Ramos (cell line): ENCODE results near the gene BAMBI.

Experiments used
- in situ Hi-C: fragments of 300-500 bp; cut with MboI; formaldehyde crosslinking; loops from one replicate; pipeline ENCODE4 v1.14.3; 2022; ENCODE audit warnings: low sequenced_read_pairs; ENCODE audit not compliant: unreplicated experiment

The BAMBI gene

GRCh38 chr10:28669227-28670173 is 7.8 kb upstream of the BAMBI start:
- in situ Hi-C loops = loop anchor here (10.0 kb wide), 1 partner anchor 315 kb away; no protein-coding TSS in a partner anchor

GRCh38 chr10:28674782-28675181 is 2.5 kb upstream of the BAMBI start:
- in situ Hi-C loops = no loop called here

- in situ Hi-C loops = no loop called here
These were observed 874 bp upstream of the BAMBI start for GRCh38 chr10:28676326-28676967.

- in situ Hi-C loops = no loop called here
These were observed 766 bp downstream of the BAMBI start for GRCh38 chr10:28677888-28678686.

GRCh38 chr10:28678687-28679457 is 1.6 kb downstream of the BAMBI start:
- in situ Hi-C loops = no loop called here

GRCh38 chr10:28679581-28680357 is 2.4 kb downstream of the BAMBI start:
- in situ Hi-C loops = no loop called here

GRCh38 chr10:28680358-28680752 is 3.0 kb downstream of the BAMBI start:
- in situ Hi-C loops = no loop called here

GRCh38 chr10:28681291-28681763 is 4.0 kb downstream of the BAMBI start:
- in situ Hi-C loops = no loop called here

- in situ Hi-C loops = no loop called here
These were observed 4.8 kb downstream of the BAMBI start for GRCh38 chr10:28681928-28682750.

GRCh38 chr10:28684157-28684985 is 7.0 kb downstream of the BAMBI start:
- in situ Hi-C loops = no loop called here

GRCh38 chr10:28684986-28685580 is 7.8 kb downstream of the BAMBI start:
- in situ Hi-C loops = no loop called here

- in situ Hi-C loops = no loop called here
These were observed 8.4 kb downstream of the BAMBI start for GRCh38 chr10:28685717-28686116.

- in situ Hi-C loops = no loop called here
These were observed 9.7 kb downstream of the BAMBI start for GRCh38 chr10:28686835-28687682.

GRCh38 chr10:28687683-28688001 is 10.3 kb downstream of the BAMBI start:
- in situ Hi-C loops = no loop called here

- in situ Hi-C loops = no loop called here
These were observed 13.2 kb downstream of the BAMBI start for GRCh38 chr10:28690545-28690944.

GRCh38 chr10:28691187-28691694 is 13.9 kb downstream of the BAMBI start:
- in situ Hi-C loops = no loop called here
